ENCODE measurements around the gene CLEC7A.

CLEC7A gene

GRCh38 chr12:10130042-10130441 lies at the start of gene CLEC7A:
CLEC7A (minus strand) TSS chr12:10130199; CDS start chr12:10130082, 117 bp downstream.
- in situ Hi-C loops (cut with MboI; ENCODE audit: low pct_unique_long_range_greater_than_20kb, low sequenced_read_pairs, unreplicated experiment): loop anchor here (25.0 kb wide), 1 partner anchor 93 kb away; the partner anchor contains the start of gene CLEC9A
- TF ChIP-seq CTCF (IDR thresholded peaks at IDR 0.05; ENCODE audit: extremely low read depth, insufficient read depth, missing control alignments): no peak
- DNase-seq (ENCODE audit: low spot score): peak; percentile 49

GRCh38 chr12:10179776-10180181 lies 49.8 kb upstream of the CLEC7A start:
- TF ChIP-seq CTCF (IDR thresholded peaks at IDR 0.05; ENCODE audit: extremely low read depth, insufficient read depth, missing control alignments): no peak
- in situ Hi-C loops (cut with MboI; ENCODE audit: low pct_unique_long_range_greater_than_20kb, low sequenced_read_pairs, unreplicated experiment): no loop called here
- DNase-seq (ENCODE audit: low spot score): no peak

- in situ Hi-C loops (cut with MboI; ENCODE audit: low pct_unique_long_range_greater_than_20kb, low sequenced_read_pairs, unreplicated experiment): no loop called here
- DNase-seq (ENCODE audit: low spot score): no peak
- no peak for TF ChIP-seq CTCF (IDR thresholded peaks at IDR 0.05; ENCODE audit: extremely low read depth, insufficient read depth, missing control alignments)
These were observed 48.8 kb upstream of the CLEC7A start, which contains the start of gene TMEM52B for GRCh38 chr12:10178821-10179220. TMEM52B (plus strand) TSS chr12:10179032; CDS start chr12:10179575, 543 bp downstream.

GRCh38 chr12:10175846-10176636 lies 46.0 kb upstream of the CLEC7A start:
- DNase-seq (ENCODE audit: low spot score): no peak
- in situ Hi-C loops (cut with MboI; ENCODE audit: low pct_unique_long_range_greater_than_20kb, low sequenced_read_pairs, unreplicated experiment): no loop called here
- no peak for TF ChIP-seq CTCF (IDR thresholded peaks at IDR 0.05; ENCODE audit: extremely low read depth, insufficient read depth, missing control alignments)

- DNase-seq (ENCODE audit: low spot score): no peak
- in situ Hi-C loops (cut with MboI; ENCODE audit: low pct_unique_long_range_greater_than_20kb, low sequenced_read_pairs, unreplicated experiment): no loop called here
These were observed 45.1 kb upstream of the CLEC7A start for GRCh38 chr12:10174986-10175614.

More at GRCh38 chr12:10174986-10175614, 45.1 kb upstream of the CLEC7A start:
- no peak for TF ChIP-seq CTCF (IDR thresholded peaks at IDR 0.05; ENCODE audit: extremely low read depth, insufficient read depth, missing control alignments)
